HepG2 (cell line): Measurements from ENCODE around the gene GPS1. TPM values are rescaled to one million over a fixed set of nuclear protein-coding genes. Genes with fewer than 3 reads are reported as not detected.

ENCODE experiments used
- ESRRA ChIP-seq: sonication (generic); formaldehyde crosslinking; IDR thresholded peaks from 2 replicates; pipeline ENCODE4 v1.5.1; 2020; ENCODE audit warnings: mild to moderate bottlenecking, low read depth, missing genetic modification reagents
- FOXM1 ChIP-seq: sonication (generic); formaldehyde crosslinking; IDR thresholded peaks from 2 replicates; pipeline ENCODE4 v1.5.0; 2020; ENCODE audit warnings: missing genetic modification reagents
- NCOA1 ChIP-seq: sonication (generic); formaldehyde crosslinking; IDR thresholded peaks from 2 replicates; pipeline ENCODE4 v1.9.0; 2021; ENCODE audit warnings: missing genetic modification reagents
- NFYB ChIP-seq: sonication (generic); formaldehyde crosslinking; IDR thresholded peaks from 2 replicates; pipeline ENCODE4 v1.4.0; 2020; ENCODE audit warnings: missing genetic modification reagents
- SMARCE1 ChIP-seq: fragments of 450-650 bp; IDR thresholded peaks from 2 replicates; pipeline ENCODE4 v1.6.1; 2017; ENCODE audit warnings: borderline replicate concordance
- THYN1 ChIP-seq: sonication (generic); formaldehyde crosslinking; IDR thresholded peaks from 2 replicates; pipeline ENCODE4 v1.8.1; 2023; ENCODE audit warnings: low read depth, mild to moderate bottlenecking, moderate library complexity, missing genetic modification reagents, borderline replicate concordance
- ZNF207 ChIP-seq: fragments of 450-650 bp; IDR thresholded peaks from 2 replicates; pipeline ENCODE4 v1.6.1; 2016; ENCODE audit warnings: antibody characterized with exemption, borderline replicate concordance
- ZNF737 ChIP-seq: sonication (generic); formaldehyde crosslinking; IDR thresholded peaks from 2 replicates; pipeline ENCODE4 v1.5.0; 2020; ENCODE audit warnings: missing genetic modification reagents, mild to moderate bottlenecking, borderline replicate concordance
- polyA plus RNA-seq, 8 experiments: library from polyadenylated mRNA; depleted of rRNA in 3 of 8; stranded (reverse) in 7 of 8; unstranded in 1 of 8; fragments of >200 nt; fragmentation: Illumina TruSeq in 4 of 8; extraction: Trizol in 4 of 8; gene quantifications; 2 replicates each; pipeline versions ENCODE4 v1.2.1 to v1.2.3, GENCODE V29; 2011 to 2016; ENCODE audit warnings: low read depth in 4 of 8, missing spikeins in 1 of 8, mixed read lengths in 1 of 8; ENCODE audit not compliant: insufficient read depth in 1 of 8
- total RNA-seq, 5 experiments: library from RNA; depleted of rRNA; stranded (reverse); fragments of >200 nt; fragmentation: Illumina TruSeq; extraction: Trizol; gene quantifications; 2 replicates each; pipeline ENCODE4 v1.2.3, GENCODE V29; 2016; ENCODE audit warnings: low read depth in 1 of 5
- TF ChIP-seq, protein P1 (sequence below): sonication (generic); formaldehyde crosslinking; conservative IDR thresholded peaks from 2 replicates; pipeline ENCODE4 v1.5.0; 2020; ENCODE audit warnings: missing genetic modification reagents
- TF ChIP-seq, protein P2 (sequence below): sonication (generic); formaldehyde crosslinking; IDR thresholded peaks from 2 replicates; pipeline ENCODE4 v1.4.0; 2020; ENCODE audit warnings: mild to moderate bottlenecking, missing genetic modification reagents
- TF ChIP-seq, protein P3 (sequence below): sonication (generic); formaldehyde crosslinking; IDR thresholded peaks from 2 replicates; pipeline ENCODE4 v1.4.0; 2020; ENCODE audit warnings: missing genetic modification reagents, mild to moderate bottlenecking, borderline replicate concordance
- TF ChIP-seq, protein P4 (sequence below), 2 experiments: sonication (generic) in 1 of 2; formaldehyde crosslinking in 1 of 2; IDR thresholded peaks; 2 replicates each; pipeline versions ENCODE4 v1.4.0 to v1.6.1; 2016 to 2020; ENCODE audit warnings: borderline replicate concordance in 1 of 2, low read depth in 1 of 2, mild to moderate bottlenecking in 1 of 2, missing genetic modification reagents in 1 of 2
- TF ChIP-seq, protein P5 (sequence below): sonication (generic); formaldehyde crosslinking; IDR thresholded peaks from 2 replicates; pipeline ENCODE4 v1.4.0; 2020; ENCODE audit warnings: mild to moderate bottlenecking, low read depth, missing genetic modification reagents

Gene GPS1
- total and polyA plus RNA-seq, 2 of the 13 experiments (the other 11 are each of a cell fraction or from before 2014, with no cell fraction given): 124 to 128 TPM

DNA sequence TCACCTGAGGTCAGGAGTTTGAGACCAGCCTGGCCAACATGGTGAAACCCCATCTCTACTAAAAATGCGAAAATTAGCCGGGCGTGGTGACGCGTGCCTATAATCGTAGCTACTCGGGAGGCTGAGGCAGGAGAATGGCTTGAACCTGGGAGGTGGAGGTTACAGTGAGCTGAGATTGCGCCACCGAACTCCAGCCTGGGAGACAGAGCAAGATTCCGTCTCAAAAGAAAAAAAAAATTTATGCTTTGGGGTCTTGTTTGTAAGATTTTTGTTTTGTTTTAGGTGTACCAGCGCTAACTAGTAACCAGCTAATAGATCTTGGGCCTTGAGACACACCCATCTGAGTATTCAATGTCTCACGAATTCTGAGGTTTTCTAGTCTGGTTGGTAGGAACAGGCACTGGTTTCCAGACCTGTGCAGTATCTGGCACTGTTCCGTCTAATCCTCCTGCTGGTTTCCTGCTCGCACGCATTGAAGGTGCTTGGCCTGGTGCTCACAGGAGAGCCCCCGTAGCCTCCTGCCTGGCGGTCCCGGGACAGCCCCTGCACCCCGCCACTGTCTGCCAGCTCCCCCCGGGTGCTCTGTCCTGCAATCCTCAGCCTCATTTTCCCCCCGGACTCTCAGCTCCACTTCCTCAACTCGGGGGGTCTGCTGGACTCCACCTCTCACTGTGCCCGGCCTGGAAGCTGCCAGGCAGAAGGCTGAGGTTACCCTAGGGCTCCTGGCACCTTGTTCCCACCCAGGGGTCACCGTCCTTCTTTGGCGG is 24.5 kb downstream of the GPS1 start (continued):
- TF ChIP-seq, protein P1, sequence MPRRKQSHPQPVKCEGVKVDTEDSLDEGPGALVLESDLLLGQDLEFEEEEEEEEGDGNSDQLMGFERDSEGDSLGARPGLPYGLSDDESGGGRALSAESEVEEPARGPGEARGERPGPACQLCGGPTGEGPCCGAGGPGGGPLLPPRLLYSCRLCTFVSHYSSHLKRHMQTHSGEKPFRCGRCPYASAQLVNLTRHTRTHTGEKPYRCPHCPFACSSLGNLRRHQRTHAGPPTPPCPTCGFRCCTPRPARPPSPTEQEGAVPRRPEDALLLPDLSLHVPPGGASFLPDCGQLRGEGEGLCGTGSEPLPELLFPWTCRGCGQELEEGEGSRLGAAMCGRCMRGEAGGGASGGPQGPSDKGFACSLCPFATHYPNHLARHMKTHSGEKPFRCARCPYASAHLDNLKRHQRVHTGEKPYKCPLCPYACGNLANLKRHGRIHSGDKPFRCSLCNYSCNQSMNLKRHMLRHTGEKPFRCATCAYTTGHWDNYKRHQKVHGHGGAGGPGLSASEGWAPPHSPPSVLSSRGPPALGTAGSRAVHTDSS (CRISPR knock-in tag): 0 out of 2 replicates have a peak, but pooled peaks have one; percentile 81
- no peak for TF ChIP-seq FOXM1
- TF ChIP-seq, protein P2, sequence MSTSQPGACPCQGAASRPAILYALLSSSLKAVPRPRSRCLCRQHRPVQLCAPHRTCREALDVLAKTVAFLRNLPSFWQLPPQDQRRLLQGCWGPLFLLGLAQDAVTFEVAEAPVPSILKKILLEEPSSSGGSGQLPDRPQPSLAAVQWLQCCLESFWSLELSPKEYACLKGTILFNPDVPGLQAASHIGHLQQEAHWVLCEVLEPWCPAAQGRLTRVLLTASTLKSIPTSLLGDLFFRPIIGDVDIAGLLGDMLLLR (CRISPR knock-in tag): 0 out of 2 replicates have a peak, but pooled peaks have one; percentile 17
- TF ChIP-seq NFYB: no peak
- no peak for TF ChIP-seq ZNF207
- TF ChIP-seq SMARCE1: no peak
- no peak for TF ChIP-seq ZNF737 (CRISPR knock-in tag)
- peak; percentile 39; the same call in 1 of the 2 replicates for TF ChIP-seq ESRRA (CRISPR knock-in tag)
- no peak for TF ChIP-seq THYN1 (CRISPR knock-in tag)
- TF ChIP-seq, protein P3, sequence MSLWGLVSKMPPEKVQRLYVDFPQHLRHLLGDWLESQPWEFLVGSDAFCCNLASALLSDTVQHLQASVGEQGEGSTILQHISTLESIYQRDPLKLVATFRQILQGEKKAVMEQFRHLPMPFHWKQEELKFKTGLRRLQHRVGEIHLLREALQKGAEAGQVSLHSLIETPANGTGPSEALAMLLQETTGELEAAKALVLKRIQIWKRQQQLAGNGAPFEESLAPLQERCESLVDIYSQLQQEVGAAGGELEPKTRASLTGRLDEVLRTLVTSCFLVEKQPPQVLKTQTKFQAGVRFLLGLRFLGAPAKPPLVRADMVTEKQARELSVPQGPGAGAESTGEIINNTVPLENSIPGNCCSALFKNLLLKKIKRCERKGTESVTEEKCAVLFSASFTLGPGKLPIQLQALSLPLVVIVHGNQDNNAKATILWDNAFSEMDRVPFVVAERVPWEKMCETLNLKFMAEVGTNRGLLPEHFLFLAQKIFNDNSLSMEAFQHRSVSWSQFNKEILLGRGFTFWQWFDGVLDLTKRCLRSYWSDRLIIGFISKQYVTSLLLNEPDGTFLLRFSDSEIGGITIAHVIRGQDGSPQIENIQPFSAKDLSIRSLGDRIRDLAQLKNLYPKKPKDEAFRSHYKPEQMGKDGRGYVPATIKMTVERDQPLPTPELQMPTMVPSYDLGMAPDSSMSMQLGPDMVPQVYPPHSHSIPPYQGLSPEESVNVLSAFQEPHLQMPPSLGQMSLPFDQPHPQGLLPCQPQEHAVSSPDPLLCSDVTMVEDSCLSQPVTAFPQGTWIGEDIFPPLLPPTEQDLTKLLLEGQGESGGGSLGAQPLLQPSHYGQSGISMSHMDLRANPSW (CRISPR knock-in tag): no peak
- TF ChIP-seq, protein P4, sequence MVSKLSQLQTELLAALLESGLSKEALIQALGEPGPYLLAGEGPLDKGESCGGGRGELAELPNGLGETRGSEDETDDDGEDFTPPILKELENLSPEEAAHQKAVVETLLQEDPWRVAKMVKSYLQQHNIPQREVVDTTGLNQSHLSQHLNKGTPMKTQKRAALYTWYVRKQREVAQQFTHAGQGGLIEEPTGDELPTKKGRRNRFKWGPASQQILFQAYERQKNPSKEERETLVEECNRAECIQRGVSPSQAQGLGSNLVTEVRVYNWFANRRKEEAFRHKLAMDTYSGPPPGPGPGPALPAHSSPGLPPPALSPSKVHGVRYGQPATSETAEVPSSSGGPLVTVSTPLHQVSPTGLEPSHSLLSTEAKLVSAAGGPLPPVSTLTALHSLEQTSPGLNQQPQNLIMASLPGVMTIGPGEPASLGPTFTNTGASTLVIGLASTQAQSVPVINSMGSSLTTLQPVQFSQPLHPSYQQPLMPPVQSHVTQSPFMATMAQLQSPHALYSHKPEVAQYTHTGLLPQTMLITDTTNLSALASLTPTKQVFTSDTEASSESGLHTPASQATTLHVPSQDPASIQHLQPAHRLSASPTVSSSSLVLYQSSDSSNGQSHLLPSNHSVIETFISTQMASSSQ (IDR thresholded peaks at IDR 0.05; ENCODE audit: low read depth): no peak
- TF ChIP-seq, protein P4 (CRISPR knock-in tag; IDR thresholded peaks at IDR 0.05; ENCODE audit: borderline replicate concordance): no peak
- TF ChIP-seq NCOA1 (CRISPR knock-in tag): no peak
- TF ChIP-seq, protein P5, sequence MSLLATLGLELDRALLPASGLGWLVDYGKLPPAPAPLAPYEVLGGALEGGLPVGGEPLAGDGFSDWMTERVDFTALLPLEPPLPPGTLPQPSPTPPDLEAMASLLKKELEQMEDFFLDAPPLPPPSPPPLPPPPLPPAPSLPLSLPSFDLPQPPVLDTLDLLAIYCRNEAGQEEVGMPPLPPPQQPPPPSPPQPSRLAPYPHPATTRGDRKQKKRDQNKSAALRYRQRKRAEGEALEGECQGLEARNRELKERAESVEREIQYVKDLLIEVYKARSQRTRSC (CRISPR knock-in tag): no peak
